ENCODE results near the gene IGSF9.
A peak's percentile ranks its signal among the peaks of the same experiment; 100 is the strongest.

Gene IGSF9

GRCh38 chr1:159931795-159932173 is 13.6 kb downstream of the IGSF9 start:
- DNase-seq: no peak

- DNase-seq: no peak
Observed at GRCh38 chr1:159931101-159931794, 14.2 kb downstream of the IGSF9 start.

GRCh38 chr1:159930634-159931033 is 14.8 kb downstream of the IGSF9 start:
- DNase-seq: no peak

GRCh38 chr1:159930216-159930615 is 15.2 kb downstream of the IGSF9 start:
- DNase-seq: no peak

GRCh38 chr1:159929155-159930051 is 16.0 kb downstream of the IGSF9 start:
- peak; percentile 87 for DNase-seq

- DNase-seq: no peak
Observed at GRCh38 chr1:159928491-159929050, 16.8 kb downstream of the IGSF9 start.

GRCh38 chr1:159927849-159928431 is 17.5 kb downstream of the IGSF9 start:
- DNase-seq: no peak

- DNase-seq: no peak
Observed at GRCh38 chr1:159927211-159927848, 18.1 kb downstream of the IGSF9 start.

GRCh38 chr1:159925719-159926078 is 19.7 kb downstream of the IGSF9 start:
- no peak for DNase-seq

- peak; percentile 97 for DNase-seq
Observed at GRCh38 chr1:159924791-159925718, 20.4 kb downstream of the IGSF9 start, which contains the start of gene TAGLN2. TSS of gene TAGLN2 (minus strand) at chr1:159925507. CDS start at chr1:159920509, 4,998 bp downstream.

GRCh38 chr1:159924025-159924790 is 21.2 kb downstream of the IGSF9 start:
- peak; percentile 97 for DNase-seq

- DNase-seq: peak; percentile 90
Observed at GRCh38 chr1:159923203-159924024, 22.0 kb downstream of the IGSF9 start.

- DNase-seq: no peak
Observed at GRCh38 chr1:159922511-159923202, 22.8 kb downstream of the IGSF9 start.

GRCh38 chr1:159921700-159922504 is 23.5 kb downstream of the IGSF9 start:
- no peak for DNase-seq

GRCh38 chr1:159921251-159921650 is 24.2 kb downstream of the IGSF9 start:
- no peak for DNase-seq

GRCh38 chr1:159920651-159921050 is 24.8 kb downstream of the IGSF9 start:
- DNase-seq: no peak

- no peak for DNase-seq
Observed at GRCh38 chr1:159920202-159920601, 25.2 kb downstream of the IGSF9 start.

GRCh38 chr1:159919236-159919865 is 26.1 kb downstream of the IGSF9 start:
- DNase-seq: no peak

Measured in islet precursor cell (in vitro differentiated cells).